VCaP (cell line): Measurements from ENCODE around the gene FREM2.

Experiments used
- H3K27ac ChIP-seq: fragments of 450-650 bp; 2 replicates; pipeline ENCODE4 v1.5.1; 2017
- TF ChIP-seq, protein P1 (sequence below): fragments of 450-650 bp; conservative IDR thresholded peaks from 2 replicates; pipeline ENCODE4 v1.5.1; 2017; ENCODE audit warnings: mild to moderate bottlenecking, moderate library complexity

FREM2 gene

DNA sequence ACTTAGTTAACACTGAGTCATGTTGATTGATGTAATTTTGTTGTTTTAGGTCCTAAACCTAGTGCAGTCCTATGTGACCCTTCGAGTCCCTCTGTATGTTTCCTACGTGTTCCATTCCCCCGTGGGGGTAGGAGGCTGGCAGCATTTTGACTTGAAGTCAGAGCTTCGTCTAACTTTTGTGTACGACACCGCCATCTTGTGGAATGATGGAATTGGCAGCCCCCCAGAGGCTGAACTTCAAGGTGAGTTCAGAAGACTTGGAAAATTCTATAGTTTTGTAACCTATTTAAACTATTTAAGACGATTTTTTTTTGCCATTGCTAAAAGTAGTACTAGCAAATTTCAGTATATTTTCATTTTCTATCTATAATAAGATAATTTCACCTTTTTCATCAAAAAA lies 185.8 kb downstream of the FREM2 start:
- no peak overlapping the region for H3K27ac ChIP-seq
- TF ChIP-seq, protein P1, sequence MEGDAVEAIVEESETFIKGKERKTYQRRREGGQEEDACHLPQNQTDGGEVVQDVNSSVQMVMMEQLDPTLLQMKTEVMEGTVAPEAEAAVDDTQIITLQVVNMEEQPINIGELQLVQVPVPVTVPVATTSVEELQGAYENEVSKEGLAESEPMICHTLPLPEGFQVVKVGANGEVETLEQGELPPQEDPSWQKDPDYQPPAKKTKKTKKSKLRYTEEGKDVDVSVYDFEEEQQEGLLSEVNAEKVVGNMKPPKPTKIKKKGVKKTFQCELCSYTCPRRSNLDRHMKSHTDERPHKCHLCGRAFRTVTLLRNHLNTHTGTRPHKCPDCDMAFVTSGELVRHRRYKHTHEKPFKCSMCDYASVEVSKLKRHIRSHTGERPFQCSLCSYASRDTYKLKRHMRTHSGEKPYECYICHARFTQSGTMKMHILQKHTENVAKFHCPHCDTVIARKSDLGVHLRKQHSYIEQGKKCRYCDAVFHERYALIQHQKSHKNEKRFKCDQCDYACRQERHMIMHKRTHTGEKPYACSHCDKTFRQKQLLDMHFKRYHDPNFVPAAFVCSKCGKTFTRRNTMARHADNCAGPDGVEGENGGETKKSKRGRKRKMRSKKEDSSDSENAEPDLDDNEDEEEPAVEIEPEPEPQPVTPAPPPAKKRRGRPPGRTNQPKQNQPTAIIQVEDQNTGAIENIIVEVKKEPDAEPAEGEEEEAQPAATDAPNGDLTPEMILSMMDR: peak; percentile 76

DNA sequence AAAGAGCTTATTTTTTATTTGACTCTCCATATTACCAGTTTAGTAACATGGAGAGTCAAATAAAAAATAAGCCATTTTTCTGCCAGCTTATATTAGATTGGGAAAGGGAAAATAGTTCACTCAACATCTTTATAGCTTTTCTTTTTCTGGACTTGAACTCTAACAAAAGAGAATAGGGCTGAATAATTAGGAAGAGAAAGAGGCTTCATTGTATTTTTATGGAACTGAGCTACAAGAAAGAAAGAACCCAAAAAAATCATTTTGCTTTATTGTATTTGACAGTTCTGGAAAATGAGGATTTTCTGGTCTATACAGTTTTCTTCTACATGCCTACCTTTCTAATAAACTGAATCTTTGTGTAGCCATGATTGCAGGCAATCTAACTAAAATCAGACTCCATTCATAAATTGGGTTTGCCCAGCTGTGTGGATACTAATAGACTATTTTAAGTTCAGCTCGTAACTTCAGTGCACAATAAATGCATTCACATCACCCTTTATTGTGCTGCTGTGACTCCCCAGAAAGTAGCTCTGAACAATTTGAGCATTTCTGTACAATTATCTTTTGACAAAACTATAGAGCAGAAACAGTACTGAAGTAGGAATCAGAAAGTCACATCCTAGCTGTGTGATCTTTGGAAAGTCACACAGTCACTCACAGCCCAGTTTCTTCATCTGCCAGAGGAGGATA lies 188.5 kb downstream of the FREM2 start:
- TF ChIP-seq, protein P1: no peak
- H3K27ac ChIP-seq: no peak overlapping the region

DNA sequence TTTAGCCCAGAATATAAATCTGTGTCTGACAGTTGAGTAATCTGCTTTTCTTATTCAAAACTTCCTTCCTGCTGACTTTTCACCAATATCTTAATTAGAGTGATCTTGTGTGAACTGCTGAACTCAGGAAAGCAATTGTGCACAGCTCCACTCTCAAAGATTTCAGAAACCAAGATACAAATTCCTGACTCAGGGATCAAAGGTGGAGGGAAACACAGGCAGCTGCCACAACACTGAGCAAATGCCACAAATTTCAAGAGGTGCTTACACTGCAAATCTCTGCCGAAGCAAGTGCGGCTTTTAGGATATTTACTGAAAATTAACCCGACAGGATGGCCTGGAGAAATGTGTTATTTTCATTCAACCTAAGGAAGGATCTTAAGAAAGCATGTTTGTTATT lies 192.4 kb downstream of the FREM2 start:
- H3K27ac ChIP-seq: no peak overlapping the region
- TF ChIP-seq, protein P1: no peak

DNA sequence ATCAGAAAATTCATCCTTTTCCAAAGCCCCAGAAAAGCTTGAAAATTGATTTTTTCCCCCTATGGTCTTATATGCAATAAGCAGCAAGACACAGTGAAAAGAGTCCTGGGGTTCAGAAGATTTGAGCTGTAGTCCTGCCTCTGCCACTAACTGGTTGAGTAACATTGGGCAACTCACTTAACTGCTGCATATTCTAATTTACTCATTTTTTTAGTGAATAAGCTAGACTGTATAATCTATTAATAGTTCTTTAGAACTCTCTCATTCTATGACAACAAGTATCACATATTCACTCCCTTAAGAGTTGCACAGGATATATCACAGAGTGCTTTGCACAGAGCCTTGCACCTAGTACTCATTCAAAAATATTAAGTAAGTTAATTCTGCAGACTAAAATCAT lies 192.9 kb downstream of the FREM2 start:
- TF ChIP-seq, protein P1: no peak
- H3K27ac ChIP-seq: no peak overlapping the region

DNA sequence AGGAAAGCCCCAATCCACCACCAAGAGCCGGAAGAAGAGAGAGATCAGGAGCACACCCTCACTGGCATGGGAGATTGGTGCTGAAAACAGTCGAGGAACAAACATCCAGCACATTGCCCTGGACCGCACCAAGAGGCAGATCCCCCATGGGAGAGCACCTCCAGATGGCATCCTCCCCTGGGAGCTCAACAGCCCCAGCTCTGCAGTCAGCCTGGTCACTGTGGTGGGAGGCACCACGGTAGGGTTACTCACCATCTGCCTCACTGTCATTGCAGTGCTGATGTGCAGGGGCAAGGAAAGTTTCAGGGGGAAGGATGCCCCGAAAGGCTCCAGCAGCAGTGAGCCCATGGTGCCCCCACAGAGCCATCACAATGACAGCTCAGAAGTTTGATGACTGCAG lies 193.5 kb downstream of the FREM2 start:
- no peak overlapping the region for H3K27ac ChIP-seq
- TF ChIP-seq, protein P1: no peak

DNA sequence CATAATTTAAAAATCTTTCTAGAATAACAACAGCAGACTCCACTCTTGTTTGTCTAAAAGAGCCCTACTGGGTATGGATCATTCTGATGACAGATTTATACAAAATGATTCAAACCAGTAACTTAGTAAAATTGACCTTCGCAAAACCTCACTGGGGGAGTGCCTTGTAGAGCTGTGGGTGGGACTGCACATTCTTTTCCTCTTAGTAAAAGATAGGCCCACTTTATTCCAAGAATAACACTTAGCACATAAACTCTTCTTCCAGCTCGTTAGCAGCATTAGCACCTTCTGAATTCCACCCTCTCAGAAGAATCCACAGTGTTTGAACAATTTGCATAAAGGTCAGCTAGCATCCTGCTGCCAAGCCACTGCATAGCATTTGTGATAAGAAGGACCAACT lies 196.9 kb downstream of the FREM2 start:
- TF ChIP-seq, protein P1: no peak
- no peak overlapping the region for H3K27ac ChIP-seq

DNA sequence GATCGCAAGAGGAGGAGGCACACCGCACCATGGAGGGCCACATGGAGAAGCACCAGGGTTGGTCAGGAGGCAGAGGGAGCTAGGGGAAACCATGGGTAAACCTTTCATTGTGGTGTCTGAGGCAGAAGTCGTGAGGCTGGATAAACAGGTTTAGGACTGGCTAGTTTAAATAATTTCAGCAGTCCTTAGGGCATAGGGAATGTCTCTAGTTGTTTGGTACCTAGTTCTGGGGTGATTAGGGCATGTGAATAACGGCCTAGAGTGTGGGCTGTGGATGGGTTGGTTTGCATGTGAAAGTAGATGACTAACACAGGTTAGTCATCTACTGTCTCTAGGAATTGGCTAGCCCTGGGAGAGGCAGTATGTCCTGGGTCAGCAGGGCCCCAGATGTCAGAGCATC lies 201.4 kb downstream of the FREM2 start:
- no peak overlapping the region for H3K27ac ChIP-seq
- TF ChIP-seq, protein P1: no peak
